CD8-positive, alpha-beta memory T cell (primary cell): Measurements from ENCODE around the gene RPS8. TPM values are rescaled to one million over a fixed set of nuclear protein-coding genes. Genes with fewer than 3 reads are reported as not detected.

Source experiments
- polyA plus RNA-seq: library from polyadenylated mRNA; unstranded; fragments of 300-500 nt; fragmentation: Illumina TruSeq; gene quantifications from one replicate; pipeline ENCODE4 v1.2.3, GENCODE V29; 2021
- total RNA-seq, 2 experiments: library from RNA; stranded (reverse); gene quantifications; one replicate each; pipeline ENCODE4 v1.2.3, GENCODE V29; 2021

RPS8 gene
- total and polyA plus RNA-seq, 3 experiments from 2014 or later = 972 to 2,465 (median 2,426) TPM

Other genes with a start within 250 kb of the RPS8 start
- gene TMEM53, start 101.1 kb upstream of the RPS8 start, total RNA-seq = 1 to 10 TPM; 2.3 to 2.5 TPM
- 7.1 TPM for gene TMEM53, start 101.1 kb upstream of the RPS8 start, polyA plus RNA-seq
- 10 to 100 TPM; 33.3 to 38.0 TPM for gene ARMH1, start 100.8 kb upstream of the RPS8 start, total RNA-seq
- 21.1 TPM for gene ARMH1, start 100.8 kb upstream of the RPS8 start, polyA plus RNA-seq
- not detected for gene RNU5D-1, start 44.4 kb upstream of the RPS8 start, total RNA-seq
- gene RNU5D-1, start 44.4 kb upstream of the RPS8 start, polyA plus RNA-seq = not detected
- 10 to 100 TPM; 40.4 to 41.4 TPM for gene KIF2C, start 35.7 kb upstream of the RPS8 start, total RNA-seq
- gene KIF2C, start 35.7 kb upstream of the RPS8 start, polyA plus RNA-seq = 0.61 TPM
- gene BEST4, start 12.6 kb downstream of the RPS8 start, total RNA-seq = 1 to 10 TPM; 1.2 to 1.4 TPM
- 0.54 TPM for gene BEST4, start 12.6 kb downstream of the RPS8 start, polyA plus RNA-seq
- 100 to 1,000 TPM; 104 to 114 TPM for gene PLK3, start 24.8 kb downstream of the RPS8 start, total RNA-seq
- gene PLK3, start 24.8 kb downstream of the RPS8 start, polyA plus RNA-seq = 22.5 TPM
- under 1 TPM; 0.28 to 0.31 TPM for gene DYNLT4, start 31.8 kb downstream of the RPS8 start, total RNA-seq
- gene DYNLT4, start 31.8 kb downstream of the RPS8 start, polyA plus RNA-seq = not detected
- gene BTBD19, start 33.0 kb downstream of the RPS8 start, total RNA-seq = 1 to 10 TPM; 7.3 to 7.8 TPM
- 0.24 TPM for gene BTBD19, start 33.0 kb downstream of the RPS8 start, polyA plus RNA-seq
- 1 to 10 TPM; 1.1 to 1.7 TPM for gene PTCH2, start 67.7 kb downstream of the RPS8 start, total RNA-seq
- not detected for gene PTCH2, start 67.7 kb downstream of the RPS8 start, polyA plus RNA-seq
- gene EIF2B3, start 211.1 kb downstream of the RPS8 start, total RNA-seq = 10 to 100 TPM; 49.5 to 50.6 TPM
- gene EIF2B3, start 211.1 kb downstream of the RPS8 start, polyA plus RNA-seq = 22.6 TPM
- 10 to 100 TPM; 35.4 to 36.0 TPM for gene HECTD3, start 235.8 kb downstream of the RPS8 start, total RNA-seq
- 30.1 TPM for gene HECTD3, start 235.8 kb downstream of the RPS8 start, polyA plus RNA-seq
- gene UROD, start 236.7 kb downstream of the RPS8 start, total RNA-seq = 10 to 100 TPM; 89.9 to 92.4 TPM
- 62.9 TPM for gene UROD, start 236.7 kb downstream of the RPS8 start, polyA plus RNA-seq